Pancreas (tissue), 10 donors: ENCODE measurements around the gene MEIS1. TPM values are rescaled to one million over a fixed set of nuclear protein-coding genes. Genes with fewer than 3 reads are reported as not detected.

Experiments
- ATAC-seq, 4 donors: fragments of 200-7000 bp; cut with Tn5 transposase; one replicate each; pipeline versions ENCODE4 v1.8.0 to v1.9.1; 2020; ENCODE audit warnings: mild to moderate bottlenecking in 4 of 4, moderate library complexity in 4 of 4
- DNase-seq, 6 donors: peaks; one replicate each; pipeline ENCODE4 v3.0.0-alpha.2; 2020
- FAIRE-seq: peaks from 2 replicates; lab custom pipeline; 2012; peaks lifted over from hg19 to GRCh38; lab: Jason Lieb, UNC
- H3K27ac ChIP-seq, 4 donors: fragments of 200-600 bp; sonication (generic); 1 replicate in 3 of 4; 2 replicates in 1 of 4; pipeline versions ENCODE4 v1.5.0 to v1.8.0; 2020
- H3K27me3 ChIP-seq, 4 donors: fragments of 200-600 bp; one replicate each; pipeline ENCODE4 v1.8.0; 2021
- H3K36me3 ChIP-seq, 3 donors: fragments of 200-600 bp; sonication (generic) in 1 of 3; one replicate each; pipeline versions ENCODE4 v1.5.0 to v1.8.0; 2020 to 2021
- H3K4me1 ChIP-seq, 3 donors: fragments of 200-600 bp; one replicate each; pipeline ENCODE4 v1.8.0; 2021
- H3K4me3 ChIP-seq, 4 donors: fragments of 200-600 bp; sonication (generic) in 2 of 4; one replicate each; pipeline versions ENCODE4 v1.5.0 to v1.8.0; 2020 to 2021
- H3K9me3 ChIP-seq, 4 donors: fragments of 200-600 bp; one replicate each; pipeline ENCODE4 v1.8.0; 2021
- WGBS, 2 donors: extraction: QIAGEN DNeasy Blood & Tissue Kit; methylation state at CpG; one replicate each; pipeline ENCODE4 v1.1.7; 2013; 5-methylcytosine and 5-hydroxymethylcytosine counted together
- intact Hi-C, 3 donors: fragments of 100-400 bp; cut with DNase I; formaldehyde crosslinking; loops; one replicate each; pipeline versions ENCODE4 v1.11.1 to v1.14.2; 2022
- polyA plus RNA-seq, 2 donors: library from polyadenylated mRNA; stranded (reverse); fragments of 200-250 nt; gene quantifications; one replicate each; pipeline ENCODE4 v1.2.3, GENCODE V29; 2013
- total RNA-seq, 6 donors: library from RNA; stranded (reverse); fragmentation: NEBNext Ultra II Directional in 4 of 6; extraction: Animal tissue kit (Norgen Biotek cat#: 25700) in 4 of 6; gene quantifications; one replicate each; pipeline versions ENCODE4 v1.2.1 to v1.2.4, GENCODE V29; 2021 to 2023
- TF ChIP-seq, protein P1 (sequence below), 4 donors: fragments of 200-600 bp; sonication (generic) in 3 of 4; IDR thresholded peaks; one replicate each; pipeline versions ENCODE4 v1.5.0 to v1.8.0; 2021; ENCODE audit warnings: antibody characterized with exemption in 4 of 4
- donor health status: healthy with polysubstance abuse.
- donor health status: DM: no; HTN: no; CAD: no; lungs with moderate emphysema.
- donor health status: DM: no; HTN: no; CAD: no.
- donor health status: control.
- donor health status: control.
- donor health status: Bipolar disorder and iron deficiency.
- donor health status: DM: yes; HTN: yes; CAD: no.
- donor health status: DM: no; HTN: no; CAD: no.
- donor health status: DM: no; HTN: no; CAD: no.
- donor health status: DM: yes; HTN: yes; CAD: no.

MEIS1 gene
- total and polyA plus RNA-seq, 8 donors: 41.3 to 129 (median 58.4) TPM

DNA sequence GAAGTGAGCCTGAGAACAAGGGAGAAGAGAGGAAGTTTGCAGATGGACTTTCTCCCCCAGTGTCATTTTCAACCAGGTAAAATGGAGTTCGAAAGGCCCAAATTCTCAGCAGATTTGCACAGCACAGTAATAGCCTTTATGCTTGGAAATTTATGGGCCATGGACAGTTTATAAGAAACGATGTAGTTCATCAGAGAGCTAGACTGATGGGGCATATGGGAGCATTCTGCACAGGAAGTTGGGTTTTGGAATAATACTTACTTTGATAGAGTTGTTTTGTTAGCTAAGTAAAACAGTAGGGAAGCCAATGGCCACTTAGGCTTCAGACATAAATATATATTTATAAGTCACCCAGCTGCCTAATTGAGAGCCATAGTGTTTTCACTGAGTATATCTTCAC lies 169.4 kb downstream of the MEIS1 start:
- H3K4me3 ChIP-seq: no peak overlapping the region
- intact Hi-C loops: no loop called here
- WGBS, 2 donors: 78 to 82% methylated on average over 2 of the region's 2 CpGs
- no peak overlapping the region for H3K27ac ChIP-seq
- ATAC-seq: no peak
- H3K36me3 ChIP-seq: no peaks in the 10 kb centered on the region
- no peaks in the 10 kb centered on the region for H3K4me1 ChIP-seq
- H3K27me3 ChIP-seq: no peaks in the 10 kb centered on the region
- H3K9me3 ChIP-seq: no peaks in the 10 kb centered on the region
- no peak for DNase-seq
- FAIRE-seq: no peak
- TF ChIP-seq, protein P1, sequence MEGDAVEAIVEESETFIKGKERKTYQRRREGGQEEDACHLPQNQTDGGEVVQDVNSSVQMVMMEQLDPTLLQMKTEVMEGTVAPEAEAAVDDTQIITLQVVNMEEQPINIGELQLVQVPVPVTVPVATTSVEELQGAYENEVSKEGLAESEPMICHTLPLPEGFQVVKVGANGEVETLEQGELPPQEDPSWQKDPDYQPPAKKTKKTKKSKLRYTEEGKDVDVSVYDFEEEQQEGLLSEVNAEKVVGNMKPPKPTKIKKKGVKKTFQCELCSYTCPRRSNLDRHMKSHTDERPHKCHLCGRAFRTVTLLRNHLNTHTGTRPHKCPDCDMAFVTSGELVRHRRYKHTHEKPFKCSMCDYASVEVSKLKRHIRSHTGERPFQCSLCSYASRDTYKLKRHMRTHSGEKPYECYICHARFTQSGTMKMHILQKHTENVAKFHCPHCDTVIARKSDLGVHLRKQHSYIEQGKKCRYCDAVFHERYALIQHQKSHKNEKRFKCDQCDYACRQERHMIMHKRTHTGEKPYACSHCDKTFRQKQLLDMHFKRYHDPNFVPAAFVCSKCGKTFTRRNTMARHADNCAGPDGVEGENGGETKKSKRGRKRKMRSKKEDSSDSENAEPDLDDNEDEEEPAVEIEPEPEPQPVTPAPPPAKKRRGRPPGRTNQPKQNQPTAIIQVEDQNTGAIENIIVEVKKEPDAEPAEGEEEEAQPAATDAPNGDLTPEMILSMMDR (IDR thresholded peaks at IDR 0.05): no peak

DNA sequence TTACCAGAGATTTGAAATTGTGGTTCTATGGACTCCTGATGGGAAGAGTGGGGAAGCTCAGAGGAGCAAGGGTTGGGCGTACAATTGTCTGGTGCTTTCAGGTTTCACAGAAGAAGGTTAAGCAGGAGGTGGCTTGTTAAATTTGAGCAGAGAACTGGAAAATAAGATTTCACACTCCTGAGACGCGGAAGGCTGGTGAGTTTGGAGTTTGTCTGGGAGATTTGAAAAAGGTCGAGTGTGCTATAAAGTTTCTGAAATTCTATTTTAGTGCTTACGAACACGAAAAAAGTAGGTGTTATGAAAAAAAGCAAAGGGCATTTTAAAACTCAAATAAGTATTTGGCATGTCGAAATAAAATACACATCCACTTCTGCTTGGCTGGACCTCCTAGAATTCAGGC lies 170.1 kb downstream of the MEIS1 start:
- no peak overlapping the region for H3K4me3 ChIP-seq
- H3K9me3 ChIP-seq: no peaks in the 10 kb centered on the region
- ATAC-seq: no peak
- no peak for FAIRE-seq
- H3K4me1 ChIP-seq: no peaks in the 10 kb centered on the region
- WGBS, 2 donors: 95 to 98% methylated on average over 7 of the region's 7 CpGs
- no peak for DNase-seq
- no peaks in the 10 kb centered on the region for H3K27me3 ChIP-seq
- H3K36me3 ChIP-seq: no peaks in the 10 kb centered on the region
- intact Hi-C loops: no loop called here
- H3K27ac ChIP-seq: no peak overlapping the region
- TF ChIP-seq, protein P1 (IDR thresholded peaks at IDR 0.05): no peak

- no peaks in the 10 kb centered on the region for H3K27me3 ChIP-seq
- intact Hi-C loops: no loop called here
- WGBS, 2 donors: 80 to 85% methylated on average over 4 of the region's 4 CpGs
- DNase-seq (no peak), FAIRE-seq (no peak), ATAC-seq (no peak)
- H3K27ac ChIP-seq: no peak overlapping the region
- TF ChIP-seq, protein P1 (IDR thresholded peaks at IDR 0.05): no peak
- no peaks in the 10 kb centered on the region for H3K9me3 ChIP-seq
- no peak overlapping the region for H3K4me3 ChIP-seq
- no peaks in the 10 kb centered on the region for H3K4me1 ChIP-seq
- H3K36me3 ChIP-seq: no peaks in the 10 kb centered on the region
Measured at GRCh38 chr2:66607152-66607551, 172.2 kb downstream of the MEIS1 start.
